Endothelial cell of umbilical vein (primary cell): ENCODE measurements around the gene CREM. TPM values are rescaled to one million over a fixed set of nuclear protein-coding genes. Genes with fewer than 3 reads are reported as not detected.

Experiments
- BruUV-seq: library from RNA; stranded (reverse); fragments of 400-500 nt; replicated peaks from 2 replicates; lab custom pipeline; 2021; lab: Mats Ljungman, UMichigan
- CTCF ChIA-PET: fragments of 300-600, 350-600 bp; sonication (Branson Sonifier 250); formaldehyde crosslinking; loops from one replicate; lab custom pipeline; 2021; ENCODE audit warnings: antibody characterized with exemption, inconsistent platforms; lab: Charles Lee
- POLR2A ChIA-PET: fragments of 300-600, 350-600 bp; sonication (Branson Sonifier 250); formaldehyde crosslinking; loops from one replicate; lab custom pipeline; 2021; ENCODE audit warnings: antibody characterized with exemption, inconsistent platforms; lab: Charles Lee
- DNase-seq: peaks from one replicate; pipeline ENCODE4 v3.0.0-alpha.2; 2011; ENCODE audit warnings: low read depth, low spot score
- FAIRE-seq: peaks from 2 replicates; lab custom pipeline; 2011; peaks lifted over from hg19 to GRCh38; lab: Jason Lieb, UNC
- H2AFZ ChIP-seq: 2 replicates; pipeline ENCODE4 v1.6.0; 2012; ENCODE audit warnings: low read depth, low read length, control low read depth, inconsistent platforms
- H3K27ac ChIP-seq: 2 replicates; pipeline ENCODE4 v1.5.1; 2011; ENCODE audit warnings: low read depth, mild to moderate bottlenecking, control low read depth, low read length, moderate library complexity; ENCODE audit not compliant: insufficient read depth
- H3K27me3 ChIP-seq, 2 experiments: 2 replicates each; pipeline versions ENCODE4 v1.6.0 to v1.6.1; 2011; ENCODE audit warnings: low read length in 2 of 2, mixed read lengths in 1 of 2; ENCODE audit not compliant: control insufficient read depth in 2 of 2, insufficient read depth in 2 of 2
- H3K36me3 ChIP-seq, 2 experiments: 2 replicates in 1 of 2; 3 replicates in 1 of 2; pipeline ENCODE4 v1.5.1; 2011; ENCODE audit warnings: low read length in 2 of 2, mild to moderate bottlenecking in 1 of 2, moderate library complexity in 1 of 2; ENCODE audit not compliant: control insufficient read depth in 2 of 2, insufficient read depth in 2 of 2; ENCODE audit errors: extremely low read depth in 1 of 2
- H3K4me1 ChIP-seq: 3 replicates; pipeline ENCODE4 v1.5.1; 2011; ENCODE audit warnings: mild to moderate bottlenecking, low read length; ENCODE audit not compliant: control insufficient read depth, insufficient read depth; ENCODE audit errors: extremely low read depth
- H3K4me2 ChIP-seq: 2 replicates; pipeline ENCODE4 v1.6.1; 2011; ENCODE audit warnings: low read length, control low read depth, mixed read lengths; ENCODE audit not compliant: insufficient read depth
- H3K4me3 ChIP-seq, 3 experiments: fragments of 200-600 bp in 1 of 3; sonication (generic), shearing (Covaris generic) in 1 of 3; replicated peaks in 1 of 3; 2 replicates each; pipeline ENCODE4 v1.5.1; 2011 to 2016; ENCODE audit warnings: control low read depth in 3 of 3, low read length in 3 of 3, mild to moderate bottlenecking in 2 of 3, inconsistent platforms in 1 of 3, low read depth in 1 of 3, moderate library complexity in 1 of 3; ENCODE audit not compliant: insufficient read depth in 1 of 3
- H3K79me2 ChIP-seq: 2 replicates; pipeline ENCODE4 v1.6.0; 2012; ENCODE audit warnings: low read length, inconsistent platforms; ENCODE audit not compliant: control insufficient read depth, insufficient read depth
- H3K9ac ChIP-seq: replicated peaks from 2 replicates; pipeline ENCODE3; 2011; ENCODE audit warnings: low read length, control low read depth; ENCODE audit not compliant: insufficient read depth; ENCODE audit errors: extremely low read depth
- H3K9me1 ChIP-seq: replicated peaks from 3 replicates; pipeline ENCODE4 v1.6.0; 2011; ENCODE audit warnings: mild to moderate bottlenecking, low read length; ENCODE audit not compliant: control insufficient read depth, insufficient read depth; ENCODE audit errors: extremely low read depth
- H3K9me3 ChIP-seq: replicated peaks from 2 replicates; pipeline ENCODE4 v1.5.1; 2012; ENCODE audit warnings: low read length, inconsistent platforms; ENCODE audit not compliant: control insufficient read depth, insufficient read depth
- H4K20me1 ChIP-seq: replicated peaks from 2 replicates; pipeline ENCODE3; 2011; ENCODE audit warnings: mild to moderate bottlenecking, low read length; ENCODE audit not compliant: control insufficient read depth, insufficient read depth; ENCODE audit errors: extremely low read depth
- CTCF ChIP-seq, 2 donors: IDR thresholded peaks; 1 replicate in 1 of 2; 2 replicates in 1 of 2; pipeline ENCODE4 v1.5.1; 2011; ENCODE audit warnings: low read length in 2 of 2, mild to moderate bottlenecking in 2 of 2, moderate library complexity in 2 of 2, control low read depth in 1 of 2, inconsistent platforms in 1 of 2, low read depth in 1 of 2; ENCODE audit not compliant: insufficient read depth in 1 of 2; ENCODE audit errors: extremely low read depth in 1 of 2
- EZH2 ChIP-seq: IDR thresholded peaks from 2 replicates; pipeline ENCODE4 v1.6.1; 2012; ENCODE audit warnings: borderline replicate concordance, low read depth, mild to moderate bottlenecking, moderate library complexity, low read length, inconsistent platforms; ENCODE audit not compliant: severe bottlenecking
- FOS ChIP-seq: IDR thresholded peaks from 2 replicates; pipeline ENCODE4 v1.6.1; 2011; ENCODE audit warnings: mild to moderate bottlenecking, low read length, moderate library complexity, borderline replicate concordance; ENCODE audit not compliant: insufficient read depth
- GATA2 ChIP-seq: IDR thresholded peaks from 2 replicates; pipeline ENCODE4 v1.7.0; 2011; ENCODE audit warnings: low read depth, mild to moderate bottlenecking, moderate library complexity, mixed read lengths, low read length; ENCODE audit not compliant: insufficient read length, insufficient read depth
- JUN ChIP-seq: IDR thresholded peaks from 2 replicates; pipeline ENCODE4 v1.6.1; 2011; ENCODE audit warnings: borderline replicate concordance, low read depth; ENCODE audit not compliant: insufficient read length, insufficient read depth
- MAX ChIP-seq: IDR thresholded peaks from 2 replicates; pipeline ENCODE4 v1.6.1; 2011; ENCODE audit not compliant: insufficient read depth, insufficient read length
- MYC ChIP-seq: IDR thresholded peaks from one replicate; pipeline ENCODE4 v1.6.1; 2011; ENCODE audit warnings: mild to moderate bottlenecking, low read depth, low read length
- POLR2A ChIP-seq: IDR thresholded peaks from 2 replicates; pipeline ENCODE4 v1.6.1; 2012; ENCODE audit warnings: low read depth, mild to moderate bottlenecking, control low read depth, low read length
- POLR2AphosphoS5 ChIP-seq: IDR thresholded peaks from 2 replicates; pipeline ENCODE4 v1.6.1; 2012; ENCODE audit warnings: low read depth, mild to moderate bottlenecking, control low read depth, low read length, moderate library complexity; ENCODE audit not compliant: insufficient read depth
- dilution Hi-C: fragments of 300-500 bp; cut with MboI; formaldehyde crosslinking; loops from one replicate; pipeline ENCODE4 v1.15.0; 2019; ENCODE audit warnings: low sequenced_read_pairs; ENCODE audit not compliant: extremely low pct_ligation_motif_present
- intact Hi-C: fragments of 100-400 bp; cut with micrococcal nuclease; formaldehyde crosslinking; loops from one replicate; pipeline ENCODE4 v1.10.0; 2022
- polyA plus RNA-seq, 4 experiments: library from polyadenylated mRNA; depleted of rRNA in 3 of 4; stranded (reverse) in 3 of 4; unstranded in 1 of 4; fragments of >200 nt; gene quantifications; 2 replicates each; pipeline versions ENCODE4 v1.2.1 to v1.2.3, GENCODE V29; 2011 to 2012; ENCODE audit warnings: missing spikeins in 1 of 4
- total RNA-seq: library from RNA; stranded (reverse); gene quantifications from 2 replicates; pipeline ENCODE4 v1.2.3, GENCODE V29; 2021

The CREM gene
- total and polyA plus RNA-seq, 2 donors (not counting 3 experiments of a cell fraction or from before 2014, with no cell fraction given): 35.5 to 39.8 TPM

- FAIRE-seq: no peak
- intact Hi-C loops (no loop called here), dilution Hi-C loops (no loop called here)
- H4K20me1 ChIP-seq: no peaks in the 10 kb centered on the region
- no peaks in the 10 kb centered on the region for H3K79me2 ChIP-seq
- ChIA-PET CTCF (no interaction called here), POLR2A (no interaction called here)
- H3K4me2 ChIP-seq: no peak overlapping the region
- no TSS peak for BruUV-seq
- no peaks in the 10 kb centered on the region for H3K27me3 ChIP-seq
- no peaks in the 10 kb centered on the region for H3K9me3 ChIP-seq
- no peaks in the 10 kb centered on the region for H3K4me1 ChIP-seq
- DNase-seq: no peak
- TF ChIP-seq JUN (no peak), POLR2A (no peak), CTCF (IDR thresholded peaks at IDR 0.05; ENCODE audit: extremely low read depth in 1 of 2, insufficient read depth in 1 of 2, low read depth in 1 of 2, low read length in 2 of 2) (no peak), GATA2 (no peak), EZH2 (no peak), POLR2AphosphoS5 (no peak), MAX (no peak), FOS (no peak), MYC (no peak)
- no peak overlapping the region for H3K4me3 ChIP-seq
- no peaks in the 10 kb centered on the region for H3K9me1 ChIP-seq
- no peak overlapping the region for H3K9ac ChIP-seq
- no peak overlapping the region for H2AFZ ChIP-seq
- H3K27ac ChIP-seq: no peak overlapping the region
- H3K36me3 ChIP-seq: no peaks in the 10 kb centered on the region
Observed at GRCh38 chr10:35231646-35232045, 105.0 kb downstream of the CREM start.
